Erythroblast (primary cell): ENCODE data around the gene ETFBKMT.
"Not testable (repeated sequence)": the region's sequence is repeated elsewhere in the genome, so short reads cannot be mapped to it uniquely, and the experiment has no call there.

Experiments used
- DNase-seq, 2 experiments: peaks; one replicate each; lab custom pipeline; 2025; lab: John Stamatoyannopoulos, UW
- GATA1 ChIP-seq: IDR thresholded peaks from 2 replicates; pipeline ENCODE4 v1.6.1; 2011; ENCODE audit warnings: low read depth, mild to moderate bottlenecking, control low read depth, low read length, moderate library complexity
- POLR2A ChIP-seq: IDR thresholded peaks from 2 replicates; pipeline ENCODE4 v1.6.1; 2011; ENCODE audit warnings: mild to moderate bottlenecking, low read length

ETFBKMT gene

GRCh38 chr12:31641509-31642090, 17.9 kb upstream of the ETFBKMT start:
- TF ChIP-seq GATA1 (no peak), POLR2A (no peak)
- DNase-seq = no peak

DNA sequence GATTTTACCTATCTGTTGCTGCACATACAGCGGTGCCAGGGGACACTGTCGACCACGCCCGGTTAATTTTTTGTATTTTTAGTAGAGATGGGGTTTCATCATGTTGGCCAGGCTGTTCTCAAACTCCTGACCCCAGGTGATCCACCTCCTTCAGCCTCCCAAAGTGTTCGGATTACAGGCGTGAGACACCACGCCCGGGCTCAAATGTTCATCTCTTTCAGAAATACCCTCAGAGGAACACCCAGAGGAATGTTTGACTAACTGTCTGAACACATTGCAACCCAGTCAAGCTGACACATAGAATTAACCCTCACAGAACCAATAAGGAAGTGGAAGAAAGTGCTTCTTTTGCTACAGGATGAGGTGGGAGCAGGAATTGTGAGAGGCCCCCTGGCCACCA, 15.0 kb upstream of the ETFBKMT start:
- DNase-seq = no peak
- TF ChIP-seq POLR2A (no peak), GATA1 (no peak)

DNA sequence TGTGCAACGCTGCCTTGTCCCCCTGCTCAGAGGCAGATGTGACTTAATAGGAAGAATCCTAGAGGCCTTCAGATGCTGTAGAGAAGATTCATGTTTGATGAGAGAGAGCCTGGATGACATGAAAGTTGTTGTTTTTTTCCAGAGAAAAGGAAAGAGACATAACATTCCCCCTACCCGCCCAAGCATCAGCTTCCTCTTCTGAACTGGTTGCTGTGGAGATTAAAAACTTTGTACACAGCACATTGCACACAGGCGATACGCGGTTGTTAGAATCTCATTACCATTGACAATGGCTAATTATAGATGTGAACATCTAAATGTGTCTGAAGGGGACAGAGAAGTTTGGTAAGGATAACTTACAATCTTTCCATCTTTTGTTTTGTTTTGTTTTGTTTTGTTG, 13.6 kb upstream of the ETFBKMT start:
- TF ChIP-seq POLR2A (no peak), GATA1 (no peak)
- DNase-seq = no peak

- no peak for TF ChIP-seq GATA1
- no peak for TF ChIP-seq POLR2A
- DNase-seq = no peak
These were observed 12.4 kb upstream of the ETFBKMT start for GRCh38 chr12:31647086-31647491.

DNA sequence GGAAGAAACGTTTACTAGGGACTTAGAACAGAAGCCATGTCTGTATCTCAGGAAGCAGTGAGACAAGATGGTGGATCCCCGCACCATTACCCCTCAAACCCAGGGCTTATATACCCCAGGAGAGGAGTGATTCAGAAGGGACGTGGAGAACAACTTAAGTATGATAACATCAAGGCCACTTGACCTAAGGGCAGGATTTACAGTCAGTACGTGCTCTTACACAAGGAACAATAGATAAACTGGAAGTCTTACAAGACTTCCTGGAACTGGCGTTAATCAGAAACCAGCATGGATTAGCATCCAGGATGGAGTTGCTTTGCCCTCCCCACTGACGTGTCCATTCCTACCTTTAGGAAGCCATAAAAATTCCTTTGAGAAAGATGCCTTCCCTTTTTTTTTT, 8.6 kb upstream of the ETFBKMT start:
- TF ChIP-seq GATA1 = no peak
- TF ChIP-seq POLR2A = no peak

DNA sequence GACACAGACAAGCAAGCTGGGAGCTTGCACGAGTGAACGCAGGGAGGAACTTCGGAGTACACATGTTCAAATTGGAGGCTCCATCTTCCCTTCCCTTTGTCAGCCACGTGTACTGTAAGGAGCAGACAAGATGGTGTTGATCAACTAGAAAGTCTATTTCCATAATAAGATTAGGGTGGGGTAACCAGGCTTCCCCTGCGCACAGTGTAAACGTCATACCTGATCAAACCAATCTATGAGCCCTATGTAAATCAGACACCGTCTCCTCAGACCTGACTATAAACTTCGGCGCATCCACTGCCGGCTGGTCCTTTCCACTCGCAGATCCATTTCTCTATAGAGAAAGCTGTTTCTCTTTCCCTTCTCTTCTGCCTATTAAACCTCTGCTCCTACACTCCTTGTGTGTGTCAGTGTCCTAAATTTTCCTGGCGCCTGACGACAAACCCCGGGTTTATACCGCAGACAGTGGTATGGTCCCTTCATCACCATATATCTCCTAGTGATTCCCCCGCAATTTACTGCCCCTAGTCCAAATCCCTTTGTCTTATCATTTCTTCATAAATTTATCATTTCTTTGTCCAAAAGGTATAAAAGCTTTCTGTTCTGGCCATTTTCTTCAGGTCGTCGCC, 7.5 kb upstream of the ETFBKMT start:
- TF ChIP-seq POLR2A (no peak), GATA1 (no peak)
- no peak for DNase-seq

More for the DNA sequence above, 8.6 kb upstream of the ETFBKMT start:
- DNase-seq = no peak

DNA sequence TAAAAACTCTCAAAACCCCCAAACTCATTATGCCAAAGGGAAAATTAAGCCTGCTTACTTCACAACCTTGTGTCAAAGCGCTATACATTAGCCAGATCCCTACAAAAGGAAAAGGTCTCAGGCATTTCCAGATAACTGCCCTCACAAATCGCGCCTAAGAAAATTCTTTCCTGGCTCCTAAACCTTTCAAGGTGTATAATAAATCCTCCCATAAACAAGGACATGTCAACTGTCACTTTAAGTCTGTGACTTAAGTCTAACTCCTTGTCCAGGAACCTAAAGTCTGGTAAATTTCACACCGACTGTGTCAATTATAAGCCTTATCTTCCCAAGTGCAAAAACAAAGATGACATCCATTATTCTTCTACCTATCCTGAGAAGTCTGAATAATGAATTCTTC, 4.3 kb upstream of the ETFBKMT start:
- TF ChIP-seq POLR2A = no peak
- no peak for TF ChIP-seq GATA1
- DNase-seq = no peak

DNA sequence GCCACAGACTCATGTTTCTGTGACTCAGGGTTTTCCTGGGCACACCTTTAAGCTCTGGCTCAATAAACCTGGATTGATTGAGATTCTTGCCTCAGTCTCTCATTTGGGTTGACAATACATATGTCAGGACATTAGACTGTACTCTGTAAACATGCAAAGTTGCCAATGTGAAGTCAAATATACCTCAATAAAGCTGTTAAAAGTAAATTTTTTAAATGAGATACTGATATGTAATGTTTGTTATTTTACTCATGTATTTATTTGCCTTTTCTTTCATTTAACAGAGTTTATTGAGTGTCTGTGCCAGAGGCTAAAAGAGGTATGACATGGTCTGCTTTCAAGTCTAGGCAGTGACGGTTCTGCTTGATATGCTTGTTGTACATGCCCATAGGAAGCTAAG, 3.7 kb upstream of the ETFBKMT start:
- TF ChIP-seq POLR2A (no peak), GATA1 (no peak)
- DNase-seq = no peak

DNA sequence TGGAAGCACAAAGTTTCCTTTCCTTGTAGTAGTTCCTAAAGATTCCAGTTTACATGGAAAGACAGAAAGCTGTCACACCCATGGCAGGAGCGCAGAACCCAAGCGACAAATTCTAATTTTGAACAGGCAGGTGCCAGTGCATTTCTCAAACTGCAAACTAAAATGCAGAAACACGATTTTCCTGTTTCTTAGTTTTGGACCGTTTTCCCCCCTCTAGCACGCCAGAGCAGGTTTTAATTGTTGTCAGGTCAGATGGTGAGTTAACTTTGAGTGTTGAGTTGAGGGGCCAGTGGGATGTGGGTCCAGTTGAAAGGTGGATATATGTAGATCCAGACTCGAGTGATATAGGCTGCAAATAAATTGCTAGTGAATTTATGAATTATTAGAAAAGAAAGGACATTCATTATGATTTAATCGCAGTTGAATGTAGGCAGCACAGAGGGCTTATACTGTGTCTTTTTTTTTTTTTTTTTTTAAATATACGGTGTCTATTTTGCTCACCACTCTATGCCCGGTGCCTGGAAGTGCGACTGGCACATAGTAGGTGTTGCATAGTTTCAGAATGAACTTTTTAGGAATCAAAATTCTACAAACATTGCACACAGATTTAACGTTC, 909 bp upstream of the ETFBKMT start:
- no peak for DNase-seq
- TF ChIP-seq GATA1 (no peak), POLR2A (no peak)

DNA sequence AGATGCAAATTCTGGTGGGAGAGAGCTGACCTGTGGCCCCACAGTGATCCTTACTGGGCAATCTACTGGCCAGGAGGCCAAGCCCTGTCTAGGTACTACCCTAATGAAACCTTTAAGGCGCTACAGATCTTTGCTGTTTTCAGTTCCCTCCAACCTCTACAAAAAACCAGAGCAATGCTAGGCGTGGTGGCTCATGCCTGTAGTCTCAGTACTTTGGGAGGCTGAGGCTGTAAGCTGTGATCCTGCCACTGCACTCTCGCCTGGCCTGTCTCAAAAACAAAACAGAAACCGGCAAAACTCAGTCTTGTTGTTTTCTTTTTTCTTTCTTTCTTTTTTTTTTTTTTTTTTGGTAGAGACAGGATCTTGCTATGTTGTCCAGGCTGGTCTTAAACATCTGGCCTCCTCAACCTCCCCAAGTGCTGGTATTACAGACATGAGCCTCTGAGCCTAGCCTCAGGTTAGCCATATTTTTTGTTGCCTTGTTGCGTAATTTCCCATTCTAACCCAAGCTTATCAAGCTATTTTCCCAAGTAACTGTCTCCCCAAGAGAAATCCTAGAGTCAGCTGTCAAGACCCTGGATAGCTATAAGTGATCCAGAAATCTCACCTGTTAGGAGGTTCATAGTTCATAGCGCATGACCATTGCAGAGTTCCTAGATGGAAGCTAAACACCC, 2.8 kb downstream of the ETFBKMT start:
- no peak for TF ChIP-seq GATA1
- TF ChIP-seq POLR2A = no peak
- DNase-seq = no peak

GRCh38 chr12:31663576-31663975, 4.1 kb downstream of the ETFBKMT start:
- no peak for TF ChIP-seq POLR2A
- no peak for DNase-seq

GRCh38 chr12:31664038-31664437, 4.5 kb downstream of the ETFBKMT start:
- no peak for DNase-seq
- no peak for TF ChIP-seq POLR2A
- TF ChIP-seq GATA1 = no peak

GRCh38 chr12:31669020-31669419, 9.5 kb downstream of the ETFBKMT start:
- no peak for DNase-seq
- TF ChIP-seq GATA1 (no peak), POLR2A (no peak)

DNA sequence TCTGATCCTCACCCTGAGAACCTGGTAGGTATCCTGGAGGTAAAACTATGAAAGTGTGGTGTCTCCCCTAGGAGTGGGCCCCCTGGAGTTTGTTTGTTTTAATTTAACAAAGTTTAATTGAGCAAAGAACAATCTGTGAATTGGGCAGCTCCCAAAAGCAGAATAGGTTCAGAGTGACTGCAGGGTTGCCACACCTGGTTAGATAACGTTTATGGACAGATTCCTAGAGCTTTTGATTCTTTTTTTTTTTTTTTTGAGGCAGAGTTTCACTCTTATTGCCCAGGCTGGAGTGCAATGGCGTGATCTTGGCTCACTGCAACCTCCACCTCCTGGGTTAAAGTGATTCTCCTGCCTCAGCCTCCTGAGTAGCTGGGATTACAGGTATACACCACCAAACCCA, 10.1 kb downstream of the ETFBKMT start:
- not testable (repeated sequence) for DNase-seq
